Heart left ventricle (tissue), 16 donors: ENCODE measurements around the gene IL6R. TPM values are rescaled to one million over a fixed set of nuclear protein-coding genes. Genes with fewer than 3 reads are reported as not detected.

Experiments used
- ATAC-seq, 4 donors: fragments of 200-7000 bp; cut with Tn5 transposase; one replicate each; pipeline ENCODE4 v1.9.1; 2020 to 2022; ENCODE audit warnings: moderate library complexity in 4 of 4, mild to moderate bottlenecking in 3 of 4, moderate number of reproducible peaks in 1 of 4
- DNase-seq, 5 donors: peaks; one replicate each; pipeline ENCODE4 v3.0.0-alpha.2; 2020
- H3K27ac ChIP-seq, 12 donors: fragments of 200-600 bp; sonication (generic) in 4 of 12; one replicate each; pipeline versions ENCODE4 v1.5.0 to v1.8.0; 2016 to 2022; ENCODE audit warnings: mild to moderate bottlenecking in 2 of 12
- H3K27me3 ChIP-seq, 9 donors: fragments of 200-600 bp; sonication (generic) in 2 of 9; one replicate each; pipeline versions ENCODE4 v1.5.1 to v1.8.0; 2016 to 2022; ENCODE audit warnings: mild to moderate bottlenecking in 3 of 9
- H3K36me3 ChIP-seq, 9 donors: fragments of 200-600 bp; sonication (generic) in 2 of 9; one replicate each; pipeline versions ENCODE4 v1.5.0 to v1.8.0; 2018 to 2022; ENCODE audit warnings: mild to moderate bottlenecking in 2 of 9
- H3K4me1 ChIP-seq, 12 donors: fragments of 200-600 bp; sonication (generic) in 4 of 12; one replicate each; pipeline versions ENCODE4 v1.5.0 to v1.8.0; 2016 to 2022; ENCODE audit warnings: mild to moderate bottlenecking in 3 of 12
- H3K4me3 ChIP-seq, 12 donors: fragments of 200-600 bp; sonication (generic) in 4 of 12; one replicate each; pipeline versions ENCODE4 v1.5.0 to v1.8.0; 2017 to 2022; ENCODE audit warnings: mild to moderate bottlenecking in 9 of 12, moderate library complexity in 4 of 12
- H3K9me3 ChIP-seq, 12 donors: fragments of 200-600 bp; sonication (generic) in 4 of 12; one replicate each; pipeline versions ENCODE4 v1.5.0 to v1.8.0; 2016 to 2022; ENCODE audit warnings: mild to moderate bottlenecking in 1 of 12
- POLR2A ChIP-seq, 2 donors: fragments of 450-650 bp; IDR thresholded peaks; one replicate each; pipeline ENCODE4 v1.6.1; 2017; ENCODE audit warnings: antibody characterized with exemption in 2 of 2, mild to moderate bottlenecking in 2 of 2, moderate library complexity in 2 of 2
- WGBS, 4 donors: extraction: QIAGEN DNeasy Blood & Tissue Kit in 2 of 4; methylation state at CpG; one replicate each; pipeline versions ENCODE4 v1.1.5 to v1.1.7; 2013 to 2018; 5-methylcytosine and 5-hydroxymethylcytosine counted together
- intact Hi-C, 10 donors: fragments of 100-400 bp; cut with DNase I; formaldehyde crosslinking; loops; one replicate each; pipeline versions ENCODE4 v1.11.1 to v1.14.2; 2022
- polyA plus RNA-seq, 2 donors: library from polyadenylated mRNA; stranded (reverse); fragments of 200-250 nt; gene quantifications; one replicate each; pipeline ENCODE4 v1.2.3, GENCODE V29; 2013
- total RNA-seq, 9 donors: library from RNA; depleted of rRNA in 2 of 9; stranded (reverse); fragments of >200 nt in 2 of 9; fragmentation: NEBNext Ultra II Directional in 3 of 9; extraction: Animal tissue kit (Norgen Biotek cat#: 25700) in 3 of 9; gene quantifications; one replicate each; pipeline versions ENCODE4 v1.1.0 to v1.2.4, GENCODE V29; 2016 to 2023
- TF ChIP-seq, protein P1 (sequence below), 12 donors: fragments of 200-600 bp; sonication (generic) in 4 of 12; IDR thresholded peaks; one replicate each; pipeline versions ENCODE4 v1.5.0 to v1.8.0; 2018 to 2022; ENCODE audit warnings: antibody characterized with exemption in 12 of 12, mild to moderate bottlenecking in 5 of 12
- donor health status: ischemic (EF 13 %, LVEDD 7.1; RV severe dilation, severe dysfunction).
- donor health status: healthy with polysubstance abuse.
- donor health status: DM: no; HTN: yes; CAD: no.
- donor health status: DM: no; HTN: no; CAD: no.
- donor health status: ischemic (EF 25% LVEDD 6.9; RV normal size, moderate dysfunction).
- donor health status: ischemic (EF 25% LVEDD 5.7; RV mildly dilated, moderate dysfunction).
- donor health status: healthy.
- donor health status: DM: yes; HTN: yes; CAD: no.
- donor health status: ischemic (EF 35%, LVEDD 5.7; RV mildly dilated, moderate dysfunction).
- donor health status: nonischemic (EF 11% LVEDD 7.7; RV severe dilation, severe dysfunction).
- donor health status: DM: yes; HTN: yes; CAD: no.
- donor health status: PGD.
- donor health status: ischemic (EF 29% LVEDD 5.4; RV normal size, mild dysfunction).
- donor health status: nonischemic (EF 23%, LVEDD 6.1; RV moderate dilation, normal function).

Gene IL6R
- total and polyA plus RNA-seq, 11 donors: 3.4 to 26.6 (median 10.6) TPM

DNA sequence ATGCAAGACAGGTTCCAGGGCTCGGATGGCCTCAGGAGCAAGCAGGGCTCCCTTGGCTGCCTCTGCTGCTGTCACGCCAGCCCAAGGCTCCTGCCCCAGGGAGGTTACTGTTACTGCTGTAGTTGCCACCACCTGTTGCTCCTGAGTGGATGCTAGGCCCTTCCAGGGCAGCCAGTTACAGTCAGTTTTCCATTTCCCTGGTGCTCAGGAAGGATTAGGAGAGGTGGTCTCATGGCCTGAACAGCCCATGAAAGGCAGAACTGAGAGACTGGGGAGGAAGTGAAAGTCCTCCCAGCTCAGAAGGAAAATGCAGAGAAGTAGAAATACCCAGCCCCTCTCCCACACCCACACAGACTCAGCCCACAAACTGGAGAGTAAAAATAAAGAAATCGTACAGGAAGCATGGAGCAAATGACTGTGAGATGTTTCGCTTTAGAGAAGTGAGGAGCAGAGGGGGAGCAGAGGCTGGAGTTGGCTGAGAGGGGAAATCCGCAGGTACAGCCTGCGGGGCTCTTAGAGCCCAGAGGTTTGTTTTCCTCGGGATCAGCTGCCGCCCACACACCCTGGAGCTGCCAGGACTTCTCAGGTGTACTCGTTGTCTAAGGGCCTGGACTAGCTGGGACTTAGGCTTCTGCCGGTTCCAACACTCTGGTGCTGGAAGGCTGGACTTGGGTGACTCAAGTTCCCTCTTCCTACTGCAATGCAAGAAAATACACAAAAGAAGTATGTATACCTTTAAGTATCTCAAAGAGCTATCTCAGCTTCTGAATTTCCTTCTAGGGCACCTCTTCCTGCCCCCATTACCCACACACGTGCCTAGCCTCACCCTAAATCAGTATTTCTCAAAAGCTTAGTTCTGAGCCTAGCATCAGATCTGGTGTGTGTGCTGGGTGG, 2.3 kb downstream of the IL6R start:
- peak overlapping the region in 9 of 12 donors; percentile 65 to 81 (median 78) for H3K4me3 ChIP-seq
- no peaks in the 10 kb centered on the region for H3K9me3 ChIP-seq
- peak overlapping the region; percentile 76 to 99 (median 94) for H3K27ac ChIP-seq
- ATAC-seq (peak in 1 of 4 donors; percentile 18), DNase-seq (no peak)
- H3K36me3 ChIP-seq: no peaks in the 10 kb centered on the region
- intact Hi-C loops: loop anchor here in 5 of 10 donors (5.0 to 10.0 kb wide), 5 partner anchors 35 to 150 kb away; partner anchors contain the start of gene UBE2Q1 (in 2 of the 5)
- no peaks in the 10 kb centered on the region for H3K27me3 ChIP-seq
- peaks cover 0 to 89% (median 39%) of the 10 kb centered on the region in 12 donors for H3K4me1 ChIP-seq
- 62 to 70% (median 65%) methylated on average over 11 of the region's 11 CpGs for WGBS, 4 donors
- TF ChIP-seq POLR2A (IDR thresholded peaks at IDR 0.05): no peak
- TF ChIP-seq, protein P1, sequence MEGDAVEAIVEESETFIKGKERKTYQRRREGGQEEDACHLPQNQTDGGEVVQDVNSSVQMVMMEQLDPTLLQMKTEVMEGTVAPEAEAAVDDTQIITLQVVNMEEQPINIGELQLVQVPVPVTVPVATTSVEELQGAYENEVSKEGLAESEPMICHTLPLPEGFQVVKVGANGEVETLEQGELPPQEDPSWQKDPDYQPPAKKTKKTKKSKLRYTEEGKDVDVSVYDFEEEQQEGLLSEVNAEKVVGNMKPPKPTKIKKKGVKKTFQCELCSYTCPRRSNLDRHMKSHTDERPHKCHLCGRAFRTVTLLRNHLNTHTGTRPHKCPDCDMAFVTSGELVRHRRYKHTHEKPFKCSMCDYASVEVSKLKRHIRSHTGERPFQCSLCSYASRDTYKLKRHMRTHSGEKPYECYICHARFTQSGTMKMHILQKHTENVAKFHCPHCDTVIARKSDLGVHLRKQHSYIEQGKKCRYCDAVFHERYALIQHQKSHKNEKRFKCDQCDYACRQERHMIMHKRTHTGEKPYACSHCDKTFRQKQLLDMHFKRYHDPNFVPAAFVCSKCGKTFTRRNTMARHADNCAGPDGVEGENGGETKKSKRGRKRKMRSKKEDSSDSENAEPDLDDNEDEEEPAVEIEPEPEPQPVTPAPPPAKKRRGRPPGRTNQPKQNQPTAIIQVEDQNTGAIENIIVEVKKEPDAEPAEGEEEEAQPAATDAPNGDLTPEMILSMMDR (IDR thresholded peaks at IDR 0.05): no peak

DNA sequence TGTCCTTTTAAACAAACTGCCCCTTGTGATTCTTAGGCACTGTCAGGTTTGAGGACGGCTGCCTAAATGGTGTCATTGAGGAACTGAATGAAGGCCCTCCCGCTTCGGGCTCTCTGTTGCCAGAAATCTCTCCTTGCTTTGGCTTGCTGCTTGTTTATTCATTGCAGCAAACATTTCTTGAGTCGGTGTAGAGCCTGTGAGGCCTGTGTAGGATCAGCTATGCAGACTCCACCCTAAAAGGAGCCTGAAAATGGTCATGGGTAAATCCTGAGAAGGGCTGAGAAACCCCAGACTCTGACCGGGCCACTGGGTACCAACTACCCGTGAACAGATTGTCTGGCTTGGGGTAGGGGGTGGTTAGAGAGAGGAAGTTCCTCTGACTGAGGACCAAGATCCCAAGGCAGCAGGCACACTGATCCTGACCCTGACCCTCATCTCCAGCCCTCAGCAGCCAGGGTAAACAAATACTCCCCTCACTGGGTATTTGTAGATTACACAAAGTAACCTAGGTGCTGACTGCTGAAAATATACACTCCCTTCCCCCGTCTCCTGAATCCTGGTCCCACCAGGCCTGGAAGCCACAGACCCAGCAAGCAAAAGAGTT, 3.1 kb downstream of the IL6R start:
- 55 to 71% (median 63%) methylated on average over 7 of the region's 7 CpGs for WGBS, 4 donors
- peak overlapping the region in 7 of 12 donors; percentile 19 to 78 (median 73) for H3K4me3 ChIP-seq
- H3K27ac ChIP-seq: peak overlapping the region in 11 of 12 donors; percentile 21 to 99 (median 93)
- no peaks in the 10 kb centered on the region for H3K9me3 ChIP-seq
- peaks cover 0 to 89% (median 39%) of the 10 kb centered on the region in 12 donors for H3K4me1 ChIP-seq
- ATAC-seq (no peak), DNase-seq (no peak)
- no peaks in the 10 kb centered on the region for H3K27me3 ChIP-seq
- TF ChIP-seq, protein P1 (IDR thresholded peaks at IDR 0.05): no peak
- no peak for TF ChIP-seq POLR2A (IDR thresholded peaks at IDR 0.05)
- intact Hi-C loops: loop anchor here in 5 of 10 donors (5.0 to 10.0 kb wide), 5 partner anchors 34 to 149 kb away; partner anchors contain the start of gene UBE2Q1 (in 2 of the 5)
- no peaks in the 10 kb centered on the region for H3K36me3 ChIP-seq

DNA sequence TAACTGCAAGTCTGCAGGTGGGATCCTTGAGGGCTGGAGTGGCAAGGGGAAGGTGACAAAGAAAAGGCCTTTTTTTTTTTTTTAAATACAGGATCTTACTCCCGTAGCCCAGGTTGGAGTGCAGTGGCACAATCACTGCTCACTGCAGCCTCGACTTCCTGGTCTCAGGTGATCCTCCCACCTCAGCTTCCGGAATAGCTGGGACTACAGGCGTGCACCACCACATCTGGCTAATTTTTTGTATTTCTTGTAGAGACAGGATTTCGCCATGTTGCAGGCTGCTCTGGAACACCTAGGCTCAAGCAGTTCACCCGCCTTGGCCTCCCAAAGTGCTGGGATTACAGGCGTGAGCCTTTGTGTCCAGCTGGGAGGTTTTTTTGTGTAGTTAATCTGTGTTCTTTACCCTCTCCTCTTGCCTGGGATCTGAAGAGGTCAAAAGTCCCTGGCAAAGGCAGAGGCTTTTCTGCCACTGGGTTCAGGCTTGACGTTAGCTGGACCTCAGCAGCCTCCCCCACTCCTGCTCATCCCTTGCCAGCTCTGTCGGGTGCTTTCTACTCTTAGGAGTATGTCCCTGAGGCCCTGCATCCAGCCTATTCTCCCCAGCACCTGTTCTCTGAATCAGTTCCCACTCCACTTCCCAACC, 5.2 kb downstream of the IL6R start:
- ATAC-seq: no peak
- DNase-seq: no peak
- Histone ChIP-seq H3K27ac (peak overlapping the region in 2 of 12 donors; percentile 44 to 99), H3K4me1 (peaks cover 0 to 84% (median 46%) of the 10 kb centered on the region in 12 donors), H3K4me3 (no peak overlapping the region), H3K36me3 (no peaks in the 10 kb centered on the region), H3K9me3 (no peaks in the 10 kb centered on the region), H3K27me3 (no peaks in the 10 kb centered on the region)
- intact Hi-C loops: no loop called here
- TF ChIP-seq, protein P1 (IDR thresholded peaks at IDR 0.05): no peak
- no peak for TF ChIP-seq POLR2A (IDR thresholded peaks at IDR 0.05)
- 73 to 80% (median 76%) methylated on average over 9 of the region's 9 CpGs for WGBS, 4 donors
